HG03432 (cell line): ENCODE data around the gene ASGR1.

ENCODE experiments used
- ATAC-seq: cut with Tn5 transposase; IDR thresholded peaks from one replicate; pipeline ENCODE4 v1.9.1; 2021; ENCODE audit warnings: mild to moderate bottlenecking, moderate library complexity; ENCODE audit not compliant: unreplicated experiment

ASGR1 gene

GRCh38 chr17:7216242-7217112 is 37.3 kb upstream of the ASGR1 start:
- no peak for ATAC-seq

GRCh38 chr17:7215652-7216180 is 36.5 kb upstream of the ASGR1 start:
- ATAC-seq: no peak

DNA sequence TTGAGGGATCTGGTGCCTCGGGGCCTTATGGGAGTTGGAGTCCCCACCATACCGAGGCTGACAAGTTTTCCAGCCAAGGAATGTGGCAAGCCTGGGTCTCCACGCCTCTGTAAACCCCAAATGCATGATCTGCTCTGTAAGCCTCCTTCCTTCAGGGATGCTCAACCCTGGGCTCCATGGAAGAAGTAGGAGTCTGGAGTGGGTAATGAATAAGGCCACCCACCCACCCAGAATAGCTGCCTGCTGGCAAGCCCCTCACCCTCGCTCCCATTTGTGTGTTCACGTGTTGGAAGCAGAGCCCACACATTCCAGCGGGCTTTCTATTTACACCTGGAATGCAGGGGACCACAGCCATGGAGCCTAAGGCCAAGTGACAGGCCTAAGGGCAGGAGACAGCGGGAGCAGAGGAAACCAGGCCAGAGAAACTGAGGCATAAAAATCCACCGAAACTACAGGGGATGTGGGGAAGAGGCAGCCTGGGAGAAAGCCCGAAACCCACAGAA is 36.0 kb upstream of the ASGR1 start:
- ATAC-seq: no peak

GRCh38 chr17:7214300-7215135 is 35.3 kb upstream of the ASGR1 start:
- ATAC-seq: peak; percentile 83

DNA sequence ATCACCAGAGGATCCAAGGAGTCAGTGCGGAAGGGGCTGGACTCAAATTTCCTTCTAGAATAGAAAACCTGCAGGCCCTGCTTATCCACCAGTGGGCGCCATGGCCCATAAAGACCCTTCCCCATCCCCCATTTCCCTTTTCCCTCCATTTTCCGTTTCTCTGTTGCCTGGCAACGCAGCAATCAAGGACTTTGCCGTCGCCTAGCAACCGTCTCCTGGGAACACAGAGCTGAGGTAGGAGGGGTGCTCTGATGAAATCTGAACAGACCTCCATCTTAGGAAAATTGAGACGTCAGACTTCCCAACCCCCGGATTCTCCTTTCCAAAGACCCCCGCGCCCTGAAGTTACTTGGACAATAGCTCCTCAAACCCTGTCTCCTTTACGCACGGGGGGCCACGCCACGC is 34.7 kb upstream of the ASGR1 start:
- no peak for ATAC-seq

- no peak for ATAC-seq
These were observed 32.5 kb upstream of the ASGR1 start for GRCh38 chr17:7211491-7212273.

GRCh38 chr17:7208754-7209460 is 29.7 kb upstream of the ASGR1 start:
- ATAC-seq: no peak

GRCh38 chr17:7208027-7208571 is 28.9 kb upstream of the ASGR1 start:
- no peak for ATAC-seq

GRCh38 chr17:7207120-7208001 is 28.2 kb upstream of the ASGR1 start:
- no peak for ATAC-seq

- no peak for ATAC-seq
These were observed 26.4 kb upstream of the ASGR1 start for GRCh38 chr17:7205561-7205960.

GRCh38 chr17:7204828-7205461 is 25.8 kb upstream of the ASGR1 start:
- peak; percentile 80 for ATAC-seq

- ATAC-seq: no peak
These were observed 25.2 kb upstream of the ASGR1 start for GRCh38 chr17:7204336-7204735.

GRCh38 chr17:7203391-7203790 is 24.2 kb upstream of the ASGR1 start:
- ATAC-seq: no peak

DNA sequence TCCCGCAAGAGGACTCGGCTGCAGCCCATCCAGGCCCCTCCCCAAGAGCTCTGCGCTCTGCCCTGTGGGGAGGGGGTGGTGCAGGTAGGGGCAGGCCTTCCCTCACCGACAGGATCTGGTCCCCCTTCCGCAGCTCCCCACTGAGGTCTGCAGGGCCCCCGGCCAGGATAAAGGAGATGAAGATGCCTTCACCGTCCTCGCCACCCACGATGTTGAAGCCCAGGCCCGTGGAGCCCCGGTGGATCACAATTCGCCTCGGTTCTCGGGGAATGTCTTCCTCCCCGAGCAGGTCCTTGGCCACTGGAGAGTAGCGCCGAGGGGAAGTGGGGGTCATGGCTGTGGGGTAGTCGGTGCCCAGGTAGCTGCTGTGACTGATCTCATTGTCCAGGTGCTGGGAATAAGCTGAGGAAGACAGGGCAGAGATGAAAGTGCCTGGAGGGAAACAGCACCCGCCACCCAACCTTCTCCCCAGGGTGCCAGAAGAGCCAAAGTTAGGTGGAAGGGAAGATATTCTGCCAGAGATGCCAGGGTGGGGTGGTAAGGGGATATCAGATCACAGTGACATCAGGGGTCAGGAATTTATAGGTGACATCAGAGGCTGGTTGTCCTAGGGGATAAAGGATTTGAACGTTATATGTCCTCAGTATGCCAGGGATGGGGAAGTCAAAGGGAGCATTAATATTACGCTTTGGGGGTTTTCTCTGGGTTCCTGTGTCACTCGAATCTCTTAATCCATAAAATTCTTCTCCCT is 17.7 kb upstream of the ASGR1 start:
- no peak for ATAC-seq

- no peak for ATAC-seq
These were observed 16.8 kb upstream of the ASGR1 start for GRCh38 chr17:7195971-7196370.

- ATAC-seq: no peak
These were observed 13.2 kb upstream of the ASGR1 start for GRCh38 chr17:7192271-7192937.
